Glutamatergic neuron (in vitro differentiated cells): ENCODE data around the gene GPR78. TPM values are rescaled to one million over a fixed set of nuclear protein-coding genes. Genes with fewer than 3 reads are reported as not detected.

Experiments used
- DNase-seq: peaks from one replicate; pipeline ENCODE4 v3.0.0; 2022
- H3K27ac Mint-ChIP-seq: one replicate; pipeline ENCODE4 v1.8.0; 2020; ENCODE audit warnings: mild to moderate bottlenecking, mixed read lengths, inconsistent platforms; ENCODE audit not compliant: unreplicated experiment
- H3K27me3 Mint-ChIP-seq: one replicate; pipeline ENCODE4 v1.8.0; 2020; ENCODE audit warnings: mild to moderate bottlenecking, moderate library complexity, mixed read lengths, inconsistent platforms; ENCODE audit not compliant: unreplicated experiment
- H3K36me3 Mint-ChIP-seq: one replicate; pipeline ENCODE4 v1.8.0; 2020; ENCODE audit warnings: mild to moderate bottlenecking, mixed read lengths, inconsistent platforms; ENCODE audit not compliant: unreplicated experiment
- H3K4me1 Mint-ChIP-seq: one replicate; pipeline ENCODE4 v1.8.0; 2020; ENCODE audit warnings: mild to moderate bottlenecking, low read depth, mixed read lengths, inconsistent platforms; ENCODE audit not compliant: unreplicated experiment
- H3K4me3 Mint-ChIP-seq: one replicate; pipeline ENCODE4 v1.8.0; 2020; ENCODE audit warnings: mild to moderate bottlenecking, mixed read lengths, inconsistent platforms; ENCODE audit not compliant: unreplicated experiment
- H3K9me3 Mint-ChIP-seq: one replicate; pipeline ENCODE4 v1.8.0; 2020; ENCODE audit warnings: mild to moderate bottlenecking, moderate library complexity, mixed read lengths, inconsistent platforms; ENCODE audit not compliant: unreplicated experiment
- CTCF ChIP-seq: fragments of 200-600 bp; sonication (generic); IDR thresholded peaks from one replicate; pipeline ENCODE4 v1.5.0; 2021; ENCODE audit not compliant: partially characterized antibody, unreplicated experiment
- total RNA-seq: library from RNA; stranded (reverse); fragmentation: NEBNext Ultra II Directional; extraction: Animal tissue kit (Norgen Biotek cat#: 25700); gene quantifications from one replicate; pipeline ENCODE4 v1.2.1, GENCODE V29; 2021; ENCODE audit not compliant: unreplicated experiment

The GPR78 gene
- total RNA-seq, 1 donor from 2014 or later: 0.17 TPM

GRCh38 chr4:8610858-8611616 is 30.8 kb downstream of the GPR78 start:
- TF ChIP-seq CTCF: no peak
- Mint-ChIP-seq H3K4me1 (no peaks in the 10 kb centered on the region), H3K4me3 (no peak overlapping the region), H3K27me3 (peaks cover 5% of the 10 kb centered on the region), H3K36me3 (peaks cover 5% of the 10 kb centered on the region), H3K27ac (no peak overlapping the region), H3K9me3 (peaks cover 4% of the 10 kb centered on the region)
- DNase-seq: no peak

DNA sequence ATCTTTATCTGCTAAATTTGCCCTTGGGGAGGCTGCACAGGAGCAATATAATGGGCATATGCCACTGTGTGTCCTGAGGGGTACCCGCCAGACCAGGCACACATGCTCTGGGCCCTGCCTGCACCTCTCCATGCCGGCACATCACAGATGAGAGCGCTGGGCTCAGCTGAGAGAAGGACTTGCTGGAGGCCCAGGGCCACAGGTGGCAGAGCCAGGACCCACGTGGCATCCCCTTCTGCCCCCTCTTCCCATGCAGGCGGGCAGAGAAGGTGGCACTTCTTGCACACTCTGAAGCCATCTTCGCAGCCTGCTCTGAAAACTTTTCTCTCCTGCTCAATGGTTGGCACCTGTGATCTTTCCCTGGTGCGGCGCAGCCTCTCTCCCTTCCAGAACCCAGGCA is 32.5 kb downstream of the GPR78 start:
- H3K27me3 Mint-ChIP-seq: peaks cover 5% of the 10 kb centered on the region
- TF ChIP-seq CTCF: no peak
- no peaks in the 10 kb centered on the region for H3K4me1 Mint-ChIP-seq
- H3K9me3 Mint-ChIP-seq: peaks cover 4% of the 10 kb centered on the region
- no peak overlapping the region for H3K4me3 Mint-ChIP-seq
- DNase-seq: no peak
- H3K36me3 Mint-ChIP-seq: peaks cover 5% of the 10 kb centered on the region
- no peak overlapping the region for H3K27ac Mint-ChIP-seq

- Mint-ChIP-seq H3K27me3 (peaks cover 5% of the 10 kb centered on the region), H3K4me3 (no peak overlapping the region), H3K27ac (no peak overlapping the region), H3K4me1 (no peaks in the 10 kb centered on the region), H3K36me3 (peaks cover 5% of the 10 kb centered on the region), H3K9me3 (peaks cover 4% of the 10 kb centered on the region)
- peak; percentile 14 for DNase-seq
- no peak for TF ChIP-seq CTCF
These were observed 33.5 kb downstream of the GPR78 start for GRCh38 chr4:8613421-8614364.

DNA sequence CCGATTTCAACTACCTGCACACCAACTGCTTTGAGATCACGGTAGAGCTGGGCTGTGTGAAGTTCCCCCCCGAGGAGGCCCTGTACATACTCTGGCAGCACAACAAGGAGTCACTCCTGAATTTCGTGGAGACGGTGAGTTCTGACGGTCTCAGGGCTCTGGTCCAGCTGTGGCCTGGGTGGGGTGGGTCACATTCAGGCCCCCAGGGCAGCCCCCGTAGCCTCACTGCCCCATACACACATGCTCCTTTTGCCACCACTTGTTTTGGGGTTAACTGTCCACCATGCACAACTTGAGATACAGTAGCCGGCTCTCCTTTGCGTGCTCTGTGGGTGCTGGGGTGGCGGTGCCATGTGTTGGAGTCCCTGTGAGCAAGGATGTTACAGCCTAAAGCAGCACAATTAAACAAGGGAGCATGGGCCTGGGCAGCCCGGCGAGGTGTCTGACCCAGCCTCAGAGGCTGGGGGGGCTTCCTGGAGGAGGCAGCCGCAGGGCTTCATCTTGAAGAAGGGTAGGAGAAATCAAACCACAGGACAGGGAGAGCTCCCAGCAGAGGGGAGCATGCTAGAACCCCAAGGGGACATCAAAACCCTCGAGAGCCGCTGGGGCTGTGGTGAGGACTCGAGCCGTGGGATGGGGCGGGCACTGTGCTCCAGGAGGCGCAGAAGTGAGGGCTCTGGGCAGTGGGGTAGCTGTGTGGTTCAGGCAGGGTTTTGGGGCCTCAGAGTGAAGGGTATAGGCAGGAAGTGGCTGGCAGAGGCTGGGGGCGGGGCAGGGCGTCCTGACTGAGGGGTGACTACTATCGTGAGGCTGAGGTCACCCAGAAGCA is 34.4 kb downstream of the GPR78 start:
- H3K27me3 Mint-ChIP-seq: peaks cover 1% of the 10 kb centered on the region
- H3K36me3 Mint-ChIP-seq: no peaks in the 10 kb centered on the region
- no peak for TF ChIP-seq CTCF
- H3K4me1 Mint-ChIP-seq: no peaks in the 10 kb centered on the region
- H3K4me3 Mint-ChIP-seq: no peak overlapping the region
- peak; percentile 10 for DNase-seq
- H3K27ac Mint-ChIP-seq: no peak overlapping the region
- H3K9me3 Mint-ChIP-seq: peaks cover 1% of the 10 kb centered on the region
